Choroid plexus epithelial cell (primary cell): ENCODE results near the gene CCDC157.

Experiments
- DNase-seq: peaks from one replicate; pipeline ENCODE4 v3.0.0-alpha.2; 2010; ENCODE audit warnings: low read depth
- H3K4me3 ChIP-seq: 2 replicates; pipeline ENCODE4 v1.5.1; 2011; ENCODE audit warnings: low read depth, mild to moderate bottlenecking, control low read depth, low read length, moderate library complexity
- TF ChIP-seq, protein P1 (sequence below): conservative IDR thresholded peaks from 2 replicates; pipeline ENCODE4 v1.5.1; 2011; ENCODE audit warnings: low read depth, mild to moderate bottlenecking, control low read depth, inconsistent platforms, low read length, moderate library complexity

CCDC157 gene

DNA sequence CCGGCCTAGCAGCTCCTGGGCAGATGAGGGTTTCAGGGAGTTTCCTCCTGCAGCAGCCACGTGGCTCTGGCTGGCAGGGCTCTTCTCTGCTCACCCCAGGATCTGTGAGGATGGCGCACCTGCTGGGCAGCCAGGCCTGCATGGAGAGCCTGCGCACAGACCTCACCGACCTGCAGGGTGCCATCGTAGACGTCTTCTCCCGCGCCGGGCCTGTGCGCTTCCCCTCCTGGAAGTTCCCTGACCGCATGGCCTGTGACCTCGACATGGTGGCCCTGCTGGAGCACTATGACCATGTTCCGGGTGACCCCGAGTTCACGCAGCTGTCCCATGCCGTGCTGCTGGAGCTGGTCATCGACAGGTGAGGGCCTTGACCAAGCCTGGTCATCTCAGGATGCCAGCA lies 9.1 kb downstream of the CCDC157 start:
- TF ChIP-seq, protein P1, sequence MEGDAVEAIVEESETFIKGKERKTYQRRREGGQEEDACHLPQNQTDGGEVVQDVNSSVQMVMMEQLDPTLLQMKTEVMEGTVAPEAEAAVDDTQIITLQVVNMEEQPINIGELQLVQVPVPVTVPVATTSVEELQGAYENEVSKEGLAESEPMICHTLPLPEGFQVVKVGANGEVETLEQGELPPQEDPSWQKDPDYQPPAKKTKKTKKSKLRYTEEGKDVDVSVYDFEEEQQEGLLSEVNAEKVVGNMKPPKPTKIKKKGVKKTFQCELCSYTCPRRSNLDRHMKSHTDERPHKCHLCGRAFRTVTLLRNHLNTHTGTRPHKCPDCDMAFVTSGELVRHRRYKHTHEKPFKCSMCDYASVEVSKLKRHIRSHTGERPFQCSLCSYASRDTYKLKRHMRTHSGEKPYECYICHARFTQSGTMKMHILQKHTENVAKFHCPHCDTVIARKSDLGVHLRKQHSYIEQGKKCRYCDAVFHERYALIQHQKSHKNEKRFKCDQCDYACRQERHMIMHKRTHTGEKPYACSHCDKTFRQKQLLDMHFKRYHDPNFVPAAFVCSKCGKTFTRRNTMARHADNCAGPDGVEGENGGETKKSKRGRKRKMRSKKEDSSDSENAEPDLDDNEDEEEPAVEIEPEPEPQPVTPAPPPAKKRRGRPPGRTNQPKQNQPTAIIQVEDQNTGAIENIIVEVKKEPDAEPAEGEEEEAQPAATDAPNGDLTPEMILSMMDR = no peak
- H3K4me3 ChIP-seq = no peak overlapping the region
- no peak for DNase-seq

DNA sequence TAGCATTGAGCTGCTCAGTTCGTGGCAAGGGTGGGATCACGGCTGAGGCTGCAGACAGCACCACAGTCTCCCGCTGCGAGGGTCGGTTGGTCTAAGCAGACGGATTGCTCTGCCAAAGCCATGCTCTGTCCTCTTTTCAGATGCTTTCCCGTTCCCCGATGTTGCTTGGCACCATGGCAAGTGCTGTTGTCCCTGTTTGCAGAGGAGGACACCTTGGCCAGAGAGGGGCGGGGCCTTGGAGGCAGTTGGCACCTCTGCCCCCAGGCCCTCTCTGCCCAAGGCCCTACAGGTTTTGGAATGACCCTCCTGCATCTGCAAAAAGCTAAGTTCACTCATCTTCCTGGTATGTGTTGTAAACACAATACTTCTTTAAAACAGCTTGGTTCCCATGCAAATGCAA lies 11.6 kb downstream of the CCDC157 start:
- no peak for DNase-seq
- TF ChIP-seq, protein P1 = no peak
- H3K4me3 ChIP-seq = no peak overlapping the region

DNA sequence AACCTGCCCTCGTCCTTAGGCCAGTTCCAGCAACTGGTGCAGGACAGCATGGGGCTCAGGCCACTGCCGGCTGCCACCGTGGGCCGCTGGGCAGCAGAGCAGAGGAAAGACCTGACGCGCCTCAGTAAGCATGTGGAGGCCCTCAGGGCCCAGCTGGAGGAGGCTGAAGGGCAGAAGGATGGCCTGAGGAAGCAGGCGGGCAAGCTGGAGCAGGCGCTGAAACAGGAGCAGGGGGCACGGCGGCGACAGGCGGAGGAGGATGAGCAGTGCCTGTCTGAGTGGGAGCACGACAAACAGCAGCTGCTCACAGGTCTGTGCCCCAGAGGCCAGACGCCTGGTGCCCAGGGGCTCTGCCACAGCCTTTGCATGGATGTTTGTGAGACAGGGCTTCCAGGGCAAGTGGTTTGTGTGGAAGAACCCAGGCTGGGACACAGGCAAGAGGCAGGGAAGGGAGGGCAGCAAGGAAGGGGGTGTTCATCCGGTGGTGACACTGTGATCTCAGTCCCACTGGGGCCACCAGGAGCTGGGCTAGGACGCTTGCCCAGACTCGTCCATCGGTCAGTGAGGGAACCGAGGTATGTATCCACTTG lies 13.9 kb downstream of the CCDC157 start:
- no peak for DNase-seq
- TF ChIP-seq, protein P1 = no peak
- H3K4me3 ChIP-seq = no peak overlapping the region

DNA sequence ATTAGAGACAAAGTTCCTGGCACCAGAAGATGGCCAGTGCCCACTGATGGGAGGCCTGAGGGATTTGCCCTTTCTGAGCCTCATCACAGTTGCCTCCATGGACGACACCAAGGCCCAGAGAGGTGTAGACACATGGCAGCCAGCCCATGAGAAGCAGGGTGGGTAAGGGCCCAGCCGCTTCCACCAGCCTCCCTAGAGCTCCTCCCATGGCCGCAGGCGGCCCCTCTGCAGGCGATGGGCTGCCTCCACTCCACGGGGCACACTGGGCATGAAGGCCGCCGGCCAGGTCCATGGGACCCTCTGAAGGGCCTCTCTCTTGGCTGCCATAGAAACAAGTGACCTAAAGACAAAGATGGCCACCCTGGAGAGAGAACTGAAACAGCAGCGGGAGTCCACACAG lies 14.5 kb downstream of the CCDC157 start:
- TF ChIP-seq, protein P1 = no peak
- no peak for DNase-seq
- no peak overlapping the region for H3K4me3 ChIP-seq

DNA sequence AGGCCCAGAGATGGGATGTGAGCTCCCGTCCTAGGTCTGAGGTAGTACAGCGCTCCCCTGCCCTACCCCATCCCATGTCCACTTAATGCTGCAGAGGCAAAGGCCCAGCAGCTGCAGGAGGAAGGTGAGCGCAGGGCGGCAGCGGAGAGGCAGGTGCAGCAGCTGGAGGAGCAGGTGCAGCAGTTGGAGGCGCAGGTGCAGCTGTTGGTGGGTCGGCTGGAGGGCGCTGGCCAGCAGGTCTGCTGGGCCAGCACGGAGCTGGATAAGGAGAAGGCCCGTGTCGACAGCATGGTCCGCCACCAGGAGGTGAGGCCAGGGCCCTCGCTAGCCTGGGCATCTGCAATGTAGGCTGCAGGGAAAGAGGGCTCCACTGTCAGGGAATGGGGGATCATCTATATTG lies 15.2 kb downstream of the CCDC157 start:
- TF ChIP-seq, protein P1 = no peak
- DNase-seq = no peak
- no peak overlapping the region for H3K4me3 ChIP-seq

DNA sequence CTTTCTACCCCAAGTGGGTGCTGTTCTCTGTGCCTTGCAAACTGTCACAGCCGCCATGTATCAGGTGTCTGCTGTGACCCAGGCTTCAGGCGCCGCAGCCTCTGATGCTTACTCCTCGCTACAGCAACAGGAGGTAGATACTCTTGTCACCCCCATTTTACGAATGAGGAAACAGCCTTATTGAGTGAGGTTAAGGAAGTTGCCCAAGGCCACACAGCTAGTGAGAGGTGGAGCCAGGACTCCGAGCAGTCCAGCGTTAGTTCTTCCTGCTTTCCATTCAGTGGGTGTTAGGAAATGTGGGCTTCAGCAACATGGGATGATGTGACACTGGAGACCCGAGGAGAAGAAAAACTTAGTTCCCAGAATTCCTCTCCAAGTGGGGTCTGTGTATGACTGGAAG lies 16.1 kb downstream of the CCDC157 start:
- no peak overlapping the region for H3K4me3 ChIP-seq
- TF ChIP-seq, protein P1 = no peak
- no peak for DNase-seq
